WTC11 (cell line): ENCODE results near the gene CHMP5. TPM values are rescaled to one million over a fixed set of nuclear protein-coding genes. Genes with fewer than 3 reads are reported as not detected.
"Not testable (repeated sequence)": the region's sequence is repeated elsewhere in the genome, so short reads cannot be mapped to it uniquely, and the experiment has no call there.

Experiments used
- ATAC-seq: fragments of 200-7000 bp; cut with Tn5 transposase; 2 replicates; pipeline ENCODE4 v1.10.0; 2021; ENCODE audit warnings: mild to moderate bottlenecking, moderate library complexity
- CTCF ChIA-PET: fragments of 300-600 bp; sonication (Branson Sonifier 250); formaldehyde crosslinking; loops from one replicate; lab custom pipeline; 2021; ENCODE audit warnings: antibody characterized with exemption; lab: Charles Lee
- POLR2A ChIA-PET: fragments of 350-600 bp; sonication (Branson Sonifier 250); formaldehyde crosslinking; loops from one replicate; lab custom pipeline; 2021; ENCODE audit warnings: antibody characterized with exemption; lab: Charles Lee
- DNase-seq: peaks from one replicate; pipeline ENCODE4 v3.0.0; 2021; ENCODE audit warnings: low spot score
- H3K27ac Mint-ChIP-seq: 2 replicates; pipeline ENCODE4 v1.8.0; 2021; ENCODE audit warnings: mixed read lengths
- H3K27me3 Mint-ChIP-seq: 2 replicates; pipeline ENCODE4 v1.8.0; 2021; ENCODE audit warnings: low read depth, mild to moderate bottlenecking, moderate library complexity, mixed read lengths
- H3K36me3 Mint-ChIP-seq: 2 replicates; pipeline ENCODE4 v1.8.0; 2021; ENCODE audit warnings: mixed read lengths
- H3K4me1 Mint-ChIP-seq: 2 replicates; pipeline ENCODE4 v1.8.0; 2022; ENCODE audit warnings: mixed read lengths
- H3K4me3 Mint-ChIP-seq: 2 replicates; pipeline ENCODE4 v1.8.0; 2021; ENCODE audit warnings: mild to moderate bottlenecking, moderate library complexity, mixed read lengths
- H3K9me3 Mint-ChIP-seq: 2 replicates; pipeline ENCODE4 v1.8.0; 2021; ENCODE audit warnings: mixed read lengths
- ATF2 ChIP-seq: sonication (generic); formaldehyde crosslinking; IDR thresholded peaks from 2 replicates; pipeline ENCODE4 v1.8.1; 2022; ENCODE audit warnings: low read depth, missing genetic modification reagents, borderline replicate concordance
- ATF6 ChIP-seq: sonication (generic); formaldehyde crosslinking; IDR thresholded peaks from 2 replicates; pipeline ENCODE4 v1.8.1; 2023; ENCODE audit warnings: mild to moderate bottlenecking, missing genetic modification reagents
- ETV6 ChIP-seq: sonication (generic); formaldehyde crosslinking; IDR thresholded peaks from 2 replicates; pipeline ENCODE4 v1.8.1; 2022; ENCODE audit warnings: mild to moderate bottlenecking, missing genetic modification reagents
- FOXP1 ChIP-seq: sonication (generic); formaldehyde crosslinking; IDR thresholded peaks from 2 replicates; pipeline ENCODE4 v1.8.0; 2022; ENCODE audit warnings: missing genetic modification reagents, mild to moderate bottlenecking, moderate library complexity, borderline replicate concordance
- HMGA2 ChIP-seq: fragments of 250-450 bp; sonication (Bioruptor Pico); IDR thresholded peaks from 2 replicates; pipeline ENCODE4 v1.4.0; 2021; ENCODE audit warnings: mild to moderate bottlenecking, moderate library complexity
- MLX ChIP-seq: sonication (generic); formaldehyde crosslinking; IDR thresholded peaks from 2 replicates; pipeline ENCODE4 v1.8.1; 2023; ENCODE audit warnings: mild to moderate bottlenecking, missing genetic modification reagents, moderate library complexity
- NFATC4 ChIP-seq: fragments of 250-450 bp; sonication (Bioruptor Pico); IDR thresholded peaks from 2 replicates; pipeline ENCODE4 v1.9.0; 2021; ENCODE audit warnings: mild to moderate bottlenecking
- NFE2L1 ChIP-seq: sonication (generic); formaldehyde crosslinking; IDR thresholded peaks from 2 replicates; pipeline ENCODE4 v1.8.1; 2023; ENCODE audit warnings: missing genetic modification reagents
- NR2C2 ChIP-seq: sonication (generic); formaldehyde crosslinking; IDR thresholded peaks from 2 replicates; pipeline ENCODE4 v1.8.0; 2022; ENCODE audit warnings: mild to moderate bottlenecking, missing genetic modification reagents
- OVOL2 ChIP-seq: fragments of 250-450 bp; sonication (Bioruptor Pico); IDR thresholded peaks from 2 replicates; pipeline ENCODE4 v1.9.0; 2021; ENCODE audit warnings: mild to moderate bottlenecking, borderline replicate concordance
- PRRX2 ChIP-seq: fragments of 250-450 bp; sonication (Bioruptor Pico); IDR thresholded peaks from 2 replicates; pipeline ENCODE4 v1.8.0; 2021; ENCODE audit warnings: mild to moderate bottlenecking
- RELA ChIP-seq: sonication (generic); formaldehyde crosslinking; IDR thresholded peaks from 2 replicates; pipeline ENCODE4 v1.8.1; 2022; ENCODE audit warnings: missing genetic modification reagents, mild to moderate bottlenecking, borderline replicate concordance
- RORB ChIP-seq: fragments of 250-450 bp; sonication (Bioruptor Pico); IDR thresholded peaks from 2 replicates; pipeline ENCODE4 v1.9.0; 2021; ENCODE audit warnings: mild to moderate bottlenecking
- SMAD3 ChIP-seq: sonication (generic); formaldehyde crosslinking; IDR thresholded peaks from 2 replicates; pipeline ENCODE4 v1.8.0; 2022; ENCODE audit warnings: missing genetic modification reagents, mild to moderate bottlenecking, borderline replicate concordance
- SMAD4 ChIP-seq: sonication (generic); formaldehyde crosslinking; IDR thresholded peaks from 2 replicates; pipeline ENCODE4 v1.8.0; 2022; ENCODE audit warnings: mild to moderate bottlenecking, missing genetic modification reagents
- STAT6 ChIP-seq: sonication (generic); formaldehyde crosslinking; conservative IDR thresholded peaks from 2 replicates; pipeline ENCODE4 v1.8.1; 2023; ENCODE audit warnings: mild to moderate bottlenecking, low read depth, missing genetic modification reagents, moderate library complexity
- TCF7 ChIP-seq: sonication (generic); formaldehyde crosslinking; IDR thresholded peaks from 2 replicates; pipeline ENCODE4 v1.8.0; 2022; ENCODE audit warnings: mild to moderate bottlenecking, low read depth, missing genetic modification reagents, moderate library complexity
- TEAD4 ChIP-seq: sonication (generic); formaldehyde crosslinking; IDR thresholded peaks from 2 replicates; pipeline ENCODE4 v1.8.0; 2022; ENCODE audit warnings: mild to moderate bottlenecking, missing genetic modification reagents
- TP53 ChIP-seq: sonication (generic); formaldehyde crosslinking; IDR thresholded peaks from 2 replicates; pipeline ENCODE4 v1.8.1; 2023; ENCODE audit warnings: mild to moderate bottlenecking, missing genetic modification reagents
- ZMAT4 ChIP-seq: fragments of 250-450 bp; sonication (Bioruptor Pico); IDR thresholded peaks from 2 replicates; pipeline ENCODE4 v1.9.0; 2021; ENCODE audit warnings: mild to moderate bottlenecking
- ZSCAN18 ChIP-seq: fragments of 250-450 bp; sonication (Bioruptor Pico); IDR thresholded peaks from 2 replicates; pipeline ENCODE4 v2.1.2; 2022; ENCODE audit warnings: mild to moderate bottlenecking, moderate library complexity
- total RNA-seq: library from RNA; stranded (reverse); gene quantifications from 3 replicates; pipeline ENCODE4 v1.2.3, GENCODE V29; 2021

CHMP5 gene
- total RNA-seq, 1 experiment from 2014 or later: 46.2 TPM

- ATAC-seq: no peak
- no peak for TF ChIP-seq ETV6 (CRISPR knock-in tag)
- no peak for TF ChIP-seq NFATC4 (CRISPR knock-in tag)
- TF ChIP-seq SMAD4: no peak
- TF ChIP-seq ATF2 (CRISPR knock-in tag): no peak
- TF ChIP-seq ZMAT4 (CRISPR knock-in tag): no peak
- no peak for TF ChIP-seq PRRX2 (CRISPR knock-in tag)
- TF ChIP-seq STAT6 (CRISPR knock-in tag): no peak
- no peak for TF ChIP-seq RORB (CRISPR knock-in tag)
- no peak for TF ChIP-seq HMGA2 (CRISPR knock-in tag)
- TF ChIP-seq ZSCAN18 (CRISPR knock-in tag): no peak
- no peak for TF ChIP-seq TCF7 (CRISPR knock-in tag)
- DNase-seq: no peak
- CTCF ChIA-PET: no interaction called here
- Mint-ChIP-seq H3K27ac (no peak overlapping the region; the same call in 1 of the 2 replicates), H3K36me3 (peaks cover 52% of the 10 kb centered on the region), H3K9me3 (no peaks in the 10 kb centered on the region), H3K4me3 (no peak overlapping the region), H3K4me1 (no peaks in the 10 kb centered on the region), H3K27me3 (no peaks in the 10 kb centered on the region)
- POLR2A ChIA-PET: no interaction called here
Observed at GRCh38 chr9:33310748-33311147, 45.9 kb downstream of the CHMP5 start.

GRCh38 chr9:33311953-33312352 is 47.1 kb downstream of the CHMP5 start:
- DNase-seq (no peak), ATAC-seq (no peak)
- no peaks in the 10 kb centered on the region for H3K4me1 Mint-ChIP-seq
- no peak overlapping the region for H3K4me3 Mint-ChIP-seq
- no peaks in the 10 kb centered on the region for H3K27me3 Mint-ChIP-seq
- CTCF ChIA-PET: no interaction called here
- H3K27ac Mint-ChIP-seq: no peak overlapping the region
- H3K36me3 Mint-ChIP-seq: peaks cover 55% of the 10 kb centered on the region
- POLR2A ChIA-PET: no interaction called here
- TF ChIP-seq TP53 (CRISPR knock-in tag): no peak
- TF ChIP-seq, all 79 proteins: peak for 0
- H3K9me3 Mint-ChIP-seq: no peaks in the 10 kb centered on the region

- no peaks in the 10 kb centered on the region for H3K9me3 Mint-ChIP-seq
- peaks cover 58% of the 10 kb centered on the region for H3K36me3 Mint-ChIP-seq
- DNase-seq: no peak
- no peak for ATAC-seq
- no peaks in the 10 kb centered on the region for H3K4me1 Mint-ChIP-seq
- ChIA-PET POLR2A (interaction anchor here (0.7 kb wide), 2 partner anchors 58 to 164 kb away, joined by 3 to 4 read pairs; no protein-coding TSS in a partner anchor), CTCF (interaction anchor here (0.7 to 1.2 kb wide), 3 partner anchors 29 to 57 kb away, joined by 3 to 4 read pairs (median 3); partner anchors contain the start of gene BAG1)
- no peaks in the 10 kb centered on the region for H3K27me3 Mint-ChIP-seq
- no peak overlapping the region for H3K4me3 Mint-ChIP-seq
- no peak for TF ChIP-seq SMAD3 (CRISPR knock-in tag)
- no peak for TF ChIP-seq NR2C2 (CRISPR knock-in tag)
- no peak for TF ChIP-seq NFATC4 (CRISPR knock-in tag)
- TF ChIP-seq HMGA2 (CRISPR knock-in tag): no peak
- no peak for TF ChIP-seq MLX (CRISPR knock-in tag)
- TF ChIP-seq OVOL2 (CRISPR knock-in tag): no peak
- no peak for TF ChIP-seq RORB (CRISPR knock-in tag)
- TF ChIP-seq FOXP1: no peak
- TF ChIP-seq TEAD4 (CRISPR knock-in tag): no peak
- TF ChIP-seq ATF6 (CRISPR knock-in tag): no peak
- TF ChIP-seq NFE2L1 (CRISPR knock-in tag): no peak
- no peak for TF ChIP-seq RELA (CRISPR knock-in tag)
- H3K27ac Mint-ChIP-seq: no peak overlapping the region
Observed at GRCh38 chr9:33315371-33315770, 50.5 kb downstream of the CHMP5 start.

- H3K27me3 Mint-ChIP-seq, H3K27ac Mint-ChIP-seq, POLR2A ChIA-PET, ATAC-seq, H3K9me3 Mint-ChIP-seq, DNase-seq, H3K4me3 Mint-ChIP-seq, H3K4me1 Mint-ChIP-seq: not testable (repeated sequence)
- CTCF ChIA-PET: interaction anchor here (0.6 to 1.2 kb wide), 3 partner anchors 136 to 405 kb away, joined by 4 to 6 read pairs (median 4); no protein-coding TSS in a partner anchor
- peaks cover 58% of the 10 kb centered on the region for H3K36me3 Mint-ChIP-seq
Observed at GRCh38 chr9:33317136-33317535, 52.3 kb downstream of the CHMP5 start.
